ENCODE data around the gene WWOX.

WWOX gene

GRCh38 chr16:78368121-78369102 is 269.0 kb downstream of the WWOX start:
- DNase-seq: no peak

DNA sequence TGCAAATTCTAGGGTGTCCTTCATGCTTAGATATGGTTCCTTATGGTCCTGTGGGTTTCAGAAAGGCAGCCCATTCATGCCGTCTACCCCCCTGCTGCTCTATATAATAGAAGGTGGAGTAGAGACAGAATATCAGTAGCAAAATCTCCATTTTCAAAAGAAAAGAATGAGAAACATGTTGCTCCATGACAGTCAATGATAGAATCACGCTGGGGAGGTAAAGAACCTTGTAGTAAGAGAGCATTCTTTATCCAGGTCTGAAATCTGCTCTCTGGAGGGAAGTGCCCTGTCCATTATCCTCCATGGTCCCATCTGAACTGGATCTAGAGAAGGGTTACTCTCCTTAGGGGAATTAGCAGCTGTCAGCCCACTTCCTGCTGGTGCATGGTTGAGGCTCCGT is 272.8 kb downstream of the WWOX start:
- no peak for DNase-seq

DNA sequence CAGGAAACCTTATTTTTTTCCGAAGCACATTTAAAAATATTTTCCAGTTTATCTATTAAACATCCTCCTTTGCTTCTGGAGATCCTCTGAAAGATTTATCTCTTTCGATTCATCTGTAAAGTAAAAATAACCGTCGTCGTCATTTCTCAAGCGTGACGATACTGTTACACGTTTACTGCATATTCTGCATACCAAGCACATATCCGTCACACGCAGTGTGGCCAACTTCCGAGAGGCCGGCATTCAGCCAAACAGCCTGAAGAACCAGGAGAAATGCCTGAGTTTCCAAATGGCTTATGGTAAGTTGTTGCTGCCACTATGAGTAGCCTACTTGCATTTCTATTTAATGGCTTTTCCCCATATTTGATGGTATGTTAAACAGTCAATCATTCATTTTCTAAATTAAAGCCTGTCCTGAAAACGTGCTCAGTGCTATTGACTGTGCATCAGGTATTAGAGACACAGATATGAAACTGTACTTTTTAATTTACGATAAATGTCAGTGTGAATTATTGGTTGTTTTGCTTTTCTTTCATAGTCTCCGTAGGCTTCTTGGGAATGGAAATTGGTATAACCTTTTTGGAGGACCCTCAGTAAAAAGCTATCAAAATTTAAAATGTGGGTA is 275.7 kb downstream of the WWOX start:
- no peak for DNase-seq

DNA sequence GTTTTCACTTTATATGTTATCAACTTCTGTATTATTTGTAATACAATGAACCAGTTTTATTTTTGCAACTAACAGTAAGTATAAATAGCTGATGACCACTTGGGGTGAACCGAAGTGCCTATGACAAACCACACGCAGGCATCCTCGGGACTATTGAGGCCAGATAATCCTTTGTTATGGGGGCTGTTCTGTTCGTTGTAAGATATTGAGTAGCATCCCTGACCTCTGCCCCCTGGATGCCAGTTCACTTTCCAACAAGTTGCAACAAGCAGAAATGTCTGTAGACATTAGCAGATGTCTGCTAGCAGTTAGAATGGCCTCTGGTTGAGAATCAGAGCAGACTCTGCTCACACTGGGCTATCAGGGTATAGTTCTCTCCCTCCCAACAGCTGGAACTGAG is 277.0 kb downstream of the WWOX start:
- no peak for DNase-seq

DNA sequence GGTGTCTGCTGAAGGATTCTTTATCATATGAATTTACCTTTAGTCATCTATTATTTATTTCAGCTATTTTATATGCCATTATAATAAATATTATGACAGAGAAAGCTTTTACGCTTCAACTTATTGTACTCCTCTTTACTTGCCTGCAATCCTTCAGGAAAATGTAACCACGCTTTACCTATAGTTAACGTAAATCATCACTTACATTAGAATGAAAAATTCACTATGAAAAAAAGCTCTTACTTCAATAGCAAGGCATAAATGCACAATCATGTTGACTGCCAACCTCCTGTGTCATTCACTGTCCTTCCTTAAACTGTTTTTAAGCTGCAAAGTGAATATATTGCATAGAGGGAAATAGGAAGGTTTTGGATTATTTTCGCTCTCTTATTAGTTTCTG is 277.9 kb downstream of the WWOX start:
- DNase-seq: no peak

- DNase-seq: no peak
These were observed 281.6 kb downstream of the WWOX start for GRCh38 chr16:78381060-78381459.

GRCh38 chr16:78383118-78383517 is 283.7 kb downstream of the WWOX start:
- no peak for DNase-seq

DNA sequence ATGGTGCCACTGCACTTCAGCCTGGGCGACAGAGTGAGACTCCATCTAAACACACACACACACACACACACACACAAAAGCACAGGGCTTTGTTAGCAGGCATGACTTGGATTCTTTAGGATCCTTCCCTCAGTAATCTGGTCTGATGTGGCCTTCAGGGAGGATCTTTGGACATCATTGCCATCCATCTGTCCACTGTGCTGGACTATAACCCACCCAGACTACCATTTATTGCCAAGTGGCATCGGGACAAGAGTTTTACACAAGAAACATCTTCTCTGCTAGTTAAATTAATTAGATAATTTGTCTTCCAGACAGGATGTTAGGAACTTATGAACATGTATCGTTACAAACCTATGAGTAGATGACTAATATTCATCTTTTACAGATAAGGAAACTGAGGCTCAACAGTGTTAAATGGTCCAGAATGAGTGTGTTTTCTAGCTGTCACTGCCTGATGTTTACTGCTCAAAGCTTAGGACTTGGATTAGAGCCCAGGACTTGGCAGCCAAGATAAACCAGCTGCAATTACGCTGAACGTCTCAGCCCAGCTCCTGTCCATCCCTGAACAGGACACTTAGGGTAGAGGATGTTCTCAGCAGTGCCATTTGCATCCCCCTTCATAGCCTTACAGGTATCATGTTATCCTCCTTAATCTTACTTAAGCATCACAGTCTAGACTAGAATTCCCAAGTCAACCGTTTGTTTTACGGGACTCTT is 285.8 kb downstream of the WWOX start:
- no peak for DNase-seq

- DNase-seq: no peak
These were observed 287.3 kb downstream of the WWOX start for GRCh38 chr16:78386557-78387324.

- no peak for DNase-seq
These were observed 289.6 kb downstream of the WWOX start for GRCh38 chr16:78389009-78389498.

DNA sequence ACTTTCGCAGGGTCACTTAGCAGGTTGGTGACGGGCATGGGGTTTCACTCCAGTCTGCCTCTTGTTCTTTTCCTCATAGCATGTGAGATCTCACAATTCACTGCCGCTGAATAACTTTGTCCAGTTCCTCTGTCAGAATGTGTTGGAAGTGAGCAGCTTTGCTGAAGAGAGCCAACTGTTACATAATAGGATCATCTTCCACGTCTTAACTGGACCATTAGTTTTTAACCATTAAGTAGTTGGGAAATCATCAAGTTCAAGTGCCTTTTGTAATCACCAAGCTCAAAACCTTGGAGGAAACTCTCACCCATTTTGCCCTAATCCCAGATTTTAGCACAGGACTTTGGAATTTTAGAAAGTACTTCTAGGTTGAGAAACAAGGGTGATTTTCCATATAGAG is 290.6 kb downstream of the WWOX start:
- DNase-seq: no peak

- DNase-seq: no peak
These were observed 291.3 kb downstream of the WWOX start for GRCh38 chr16:78390508-78391324.

DNA sequence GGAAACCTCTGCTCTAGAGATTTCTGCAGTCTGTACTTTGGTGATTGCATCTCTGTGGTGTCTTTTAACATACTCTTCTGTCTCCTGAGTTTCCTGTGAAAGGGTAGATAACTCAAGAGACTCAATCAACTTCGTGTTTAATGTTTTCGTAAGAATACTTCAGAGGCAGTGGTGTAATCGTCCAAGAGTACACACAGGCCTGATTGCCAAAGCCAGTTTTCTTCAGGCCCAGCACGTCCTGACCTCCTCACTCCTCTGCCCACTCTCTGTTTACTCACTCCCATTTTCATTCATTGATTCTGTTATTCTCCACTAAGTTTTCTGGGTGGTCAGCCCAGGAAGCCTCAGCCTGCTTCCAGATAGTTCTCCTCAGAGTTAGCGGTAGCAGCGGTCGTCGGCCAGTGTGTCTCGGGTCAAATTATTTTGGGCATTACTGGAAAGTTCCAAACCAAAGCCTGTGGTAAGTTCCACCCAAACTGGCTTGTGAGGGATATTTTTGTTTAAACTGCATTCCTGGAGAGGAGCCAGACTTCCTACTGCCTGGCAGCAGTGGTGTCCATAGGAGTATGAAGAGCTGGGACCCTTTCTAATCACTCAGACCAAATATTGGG is 293.2 kb downstream of the WWOX start:
- DNase-seq: no peak

DNA sequence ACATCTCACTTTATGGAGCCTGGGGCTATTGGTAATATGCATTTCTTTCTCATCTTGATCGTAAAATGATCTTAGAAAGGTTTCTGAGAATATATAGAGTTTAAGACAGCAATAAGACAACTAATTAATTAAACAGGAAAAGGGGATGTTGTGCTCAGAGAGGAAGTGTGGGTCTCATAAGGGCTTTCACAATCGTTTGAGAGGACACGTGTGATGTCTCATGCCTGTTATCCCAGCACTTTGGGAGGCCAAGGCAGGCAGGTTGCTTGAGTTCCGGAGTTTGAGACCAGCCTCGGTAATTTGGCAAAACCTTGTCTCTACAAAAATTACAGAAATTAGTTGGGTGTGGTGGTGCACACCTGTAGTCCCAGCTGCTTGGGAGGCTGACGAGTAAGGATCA is 295.6 kb downstream of the WWOX start:
- no peak for DNase-seq

DNA sequence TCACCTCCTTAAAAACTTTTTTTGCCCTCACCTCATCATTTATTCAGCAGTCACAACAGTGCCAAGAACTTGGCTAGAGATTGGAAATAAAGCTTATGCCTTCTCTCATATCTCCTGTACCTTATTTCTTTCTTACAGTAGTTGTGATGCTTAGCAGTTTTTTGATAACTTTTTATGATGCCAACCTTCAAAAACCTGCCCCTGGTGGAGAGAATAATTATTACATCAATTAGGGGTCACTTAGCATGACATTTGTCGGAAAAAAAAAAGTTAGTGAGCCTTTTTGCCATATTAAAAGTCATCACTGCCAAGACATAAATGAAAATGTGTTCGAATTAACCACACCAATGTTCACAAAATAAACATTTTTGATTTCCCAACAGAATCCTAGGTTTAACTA is 296.6 kb downstream of the WWOX start:
- DNase-seq: no peak

- no peak for DNase-seq
These were observed 297.2 kb downstream of the WWOX start for GRCh38 chr16:78396673-78397072.

GRCh38 chr16:78399384-78399783 is 299.9 kb downstream of the WWOX start:
- no peak for DNase-seq

DNA sequence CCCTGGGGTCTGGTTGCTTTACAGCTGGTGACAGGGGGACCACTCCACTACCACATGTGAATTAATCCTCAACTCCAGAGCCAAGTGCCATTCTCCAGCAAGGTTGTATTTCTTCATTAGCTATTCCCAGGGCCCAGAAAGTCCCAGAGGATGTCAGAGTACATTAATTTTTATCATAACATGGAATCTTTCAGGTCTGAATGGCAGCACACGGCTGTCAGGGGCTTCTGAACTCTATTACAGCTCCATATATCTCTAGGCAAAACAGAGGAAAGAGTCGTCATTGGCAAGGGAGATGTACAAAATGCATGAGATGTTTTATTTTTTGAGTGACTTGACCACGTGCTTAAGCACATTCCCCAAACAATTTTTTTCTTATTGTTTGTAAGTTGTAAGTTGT is 303.4 kb downstream of the WWOX start:
- DNase-seq: no peak

GRCh38 chr16:78405040-78405439 is 305.6 kb downstream of the WWOX start:
- no peak for DNase-seq

GRCh38 chr16:78405833-78406232 is 306.4 kb downstream of the WWOX start:
- DNase-seq: no peak

- DNase-seq: no peak
These were observed 307.7 kb downstream of the WWOX start for GRCh38 chr16:78407191-78407590.

Measured in stimulated activated naive CD4-positive, alpha-beta T cell (primary cell).